Fibroblast of skin of right biceps (primary cell): ENCODE measurements around the gene CDK5RAP2.
"Not testable (repeated sequence)": the region's sequence is repeated elsewhere in the genome, so short reads cannot be mapped to it uniquely, and the experiment has no call there.

Experiments
- DNase-seq: peaks from one replicate; pipeline ENCODE4 v3.0.0-alpha.2; 2013

The CDK5RAP2 gene

DNA sequence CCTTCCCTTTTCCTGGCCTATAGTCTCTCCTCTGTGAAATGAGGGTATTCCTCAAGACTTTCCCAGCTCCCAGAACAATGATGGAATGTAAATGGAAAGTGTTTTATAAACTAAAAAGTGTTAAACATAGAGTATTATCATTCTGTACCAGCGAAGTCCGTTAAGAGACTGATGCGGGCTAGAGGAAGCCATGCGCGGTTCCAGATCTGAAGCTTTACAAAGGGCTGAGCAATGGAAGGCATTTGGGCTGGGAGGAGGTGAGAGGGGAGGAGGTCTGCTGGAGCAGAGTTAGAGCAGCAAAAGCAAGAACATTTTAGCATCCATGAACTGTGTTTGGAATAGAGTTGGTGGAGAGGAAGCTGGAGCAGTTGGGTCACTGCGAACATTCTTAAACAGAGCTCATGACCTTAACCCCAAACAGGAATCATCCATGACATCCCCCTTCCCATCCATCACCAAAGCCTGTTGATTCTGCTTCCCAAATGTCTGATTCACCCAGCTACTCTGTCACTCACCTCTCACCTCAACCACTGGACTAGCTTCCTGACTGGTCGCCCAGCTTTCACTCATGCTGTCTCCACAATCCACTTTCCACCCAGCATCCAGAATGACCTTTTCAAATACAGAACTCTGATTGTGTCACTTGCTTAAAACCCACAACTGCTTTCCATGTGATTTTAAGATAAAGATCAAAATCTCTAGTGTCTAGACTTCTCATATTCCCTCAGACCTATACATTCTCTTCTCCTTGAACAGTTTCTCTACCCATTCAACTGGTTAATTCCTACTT is 37.1 kb downstream of the CDK5RAP2 start:
- peak; percentile 10 for DNase-seq

- DNase-seq = no peak
Observed at GRCh38 chr9:120541921-120542320, 38.0 kb downstream of the CDK5RAP2 start.

DNA sequence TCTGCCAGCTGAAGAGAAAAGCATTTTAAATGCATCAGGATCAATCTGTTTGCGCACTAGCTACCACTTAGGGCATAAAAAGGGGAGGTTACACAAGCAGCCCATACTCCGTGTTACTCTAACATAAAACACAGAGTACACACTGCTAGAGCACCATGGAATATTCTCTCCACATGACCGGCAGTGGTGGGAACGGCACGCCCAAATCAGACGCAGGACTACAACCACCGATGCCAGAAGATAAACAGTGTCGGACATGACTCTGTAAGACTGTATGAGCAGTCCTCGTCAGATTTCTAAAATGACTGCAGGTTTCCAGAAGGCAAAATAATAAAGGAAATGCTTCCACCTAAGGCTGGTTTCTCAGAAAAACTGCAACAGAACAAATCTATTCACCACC is 40.0 kb downstream of the CDK5RAP2 start:
- no peak for DNase-seq

- peak; percentile 10 for DNase-seq
Observed at GRCh38 chr9:120538339-120538738, 41.6 kb downstream of the CDK5RAP2 start.

DNA sequence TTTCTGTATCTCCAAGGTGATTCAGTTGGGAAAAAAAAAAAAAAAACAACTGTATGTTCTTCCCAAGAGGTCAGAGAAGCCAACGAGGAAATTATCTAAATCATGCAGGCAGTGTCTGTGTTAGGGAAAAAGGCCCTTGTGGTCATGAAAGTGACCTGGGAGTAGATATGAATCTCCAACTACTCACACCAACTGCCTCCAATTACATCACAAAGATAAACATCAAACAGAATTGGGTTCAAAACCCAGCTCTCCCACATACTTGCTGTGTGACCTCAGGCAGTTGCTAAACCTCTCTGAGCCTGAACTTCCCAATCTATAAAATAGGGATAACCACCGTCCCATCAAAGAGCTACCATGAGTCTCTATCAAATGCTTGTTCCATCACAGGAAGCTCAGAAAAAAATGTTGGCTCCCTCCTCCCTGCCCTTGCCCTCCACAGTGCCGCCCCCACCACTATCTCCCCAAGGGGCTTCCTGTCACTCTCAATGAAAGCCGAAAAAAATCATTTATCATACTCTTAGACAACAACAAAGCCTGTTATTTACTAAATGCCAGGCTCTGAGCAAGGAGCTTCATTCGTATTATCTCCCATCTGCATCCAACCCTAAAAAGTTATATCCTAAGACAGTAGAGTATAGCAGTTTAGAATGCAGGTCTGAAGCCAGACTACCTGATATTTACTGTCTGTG is 42.9 kb downstream of the CDK5RAP2 start:
- DNase-seq = no peak

DNA sequence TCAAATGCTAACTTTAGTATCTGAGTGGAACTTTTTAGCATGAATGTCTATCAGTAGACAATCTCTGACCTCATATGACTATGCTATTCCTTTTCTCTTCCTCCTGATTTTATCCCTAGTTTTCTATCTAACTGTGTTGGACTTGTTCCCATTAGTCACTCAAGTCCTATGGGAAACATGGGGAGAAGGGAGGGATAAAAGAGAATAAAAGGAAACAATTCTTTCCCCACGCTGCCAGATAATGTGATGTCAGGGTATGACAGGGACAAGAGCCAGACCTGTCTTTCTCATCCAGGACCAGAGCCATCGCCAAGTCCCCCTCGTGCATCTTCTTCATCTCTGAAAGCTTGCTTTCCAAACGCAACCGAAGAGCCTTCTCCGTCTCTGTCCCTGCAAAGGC is 43.9 kb downstream of the CDK5RAP2 start:
- no peak for DNase-seq

GRCh38 chr9:120534266-120534665 is 45.7 kb downstream of the CDK5RAP2 start:
- DNase-seq = no peak

GRCh38 chr9:120532891-120533290 is 47.1 kb downstream of the CDK5RAP2 start:
- DNase-seq = no peak

GRCh38 chr9:120532475-120532874 is 47.5 kb downstream of the CDK5RAP2 start:
- DNase-seq = peak; percentile 11

GRCh38 chr9:120531683-120532300 is 48.2 kb downstream of the CDK5RAP2 start:
- DNase-seq = peak; percentile 29

GRCh38 chr9:120530220-120530832 is 49.6 kb downstream of the CDK5RAP2 start:
- not testable (repeated sequence) for DNase-seq

DNA sequence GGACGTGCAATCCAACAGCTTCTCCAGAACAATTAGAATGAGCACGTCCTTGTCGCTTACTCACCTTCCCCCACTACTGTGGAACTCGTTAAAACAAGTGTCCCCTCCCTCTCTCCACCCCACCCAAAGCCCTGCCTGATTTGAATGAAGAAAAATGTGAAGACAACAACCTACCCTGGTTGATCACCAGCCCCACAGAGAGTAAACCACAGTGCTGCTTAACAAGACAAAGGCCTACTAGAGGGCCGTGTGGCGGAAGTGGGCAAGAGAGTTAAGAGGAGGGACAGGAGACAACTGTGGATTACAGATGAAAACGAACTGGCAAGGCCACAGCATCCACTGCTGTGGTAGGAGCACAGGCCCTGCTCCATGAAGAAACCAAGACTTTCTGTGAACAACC is 51.1 kb downstream of the CDK5RAP2 start:
- DNase-seq = no peak

- no peak for DNase-seq
Observed at GRCh38 chr9:120528327-120528726, 51.6 kb downstream of the CDK5RAP2 start.

- no peak for DNase-seq
Observed at GRCh38 chr9:120526534-120526933, 53.4 kb downstream of the CDK5RAP2 start.

DNA sequence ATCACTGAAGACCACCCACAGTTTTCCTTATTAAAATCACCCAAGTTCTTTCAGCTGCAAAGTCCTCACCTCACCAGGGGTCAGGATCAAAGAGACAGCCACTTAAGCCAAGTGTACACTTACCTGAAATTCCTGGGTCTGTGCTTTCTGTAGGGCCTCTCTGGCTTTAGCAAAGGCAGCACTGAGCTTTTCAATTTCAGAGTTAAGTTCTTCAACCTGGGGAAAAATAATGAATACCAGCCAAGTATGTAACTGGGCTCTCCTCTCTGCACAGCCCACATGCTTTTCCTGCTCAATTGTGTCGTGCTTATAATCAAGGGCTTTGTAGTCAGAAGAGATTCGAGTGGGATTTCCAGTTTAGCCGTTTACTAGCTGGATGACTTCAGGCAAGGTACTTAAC is 55.1 kb downstream of the CDK5RAP2 start:
- no peak for DNase-seq

DNA sequence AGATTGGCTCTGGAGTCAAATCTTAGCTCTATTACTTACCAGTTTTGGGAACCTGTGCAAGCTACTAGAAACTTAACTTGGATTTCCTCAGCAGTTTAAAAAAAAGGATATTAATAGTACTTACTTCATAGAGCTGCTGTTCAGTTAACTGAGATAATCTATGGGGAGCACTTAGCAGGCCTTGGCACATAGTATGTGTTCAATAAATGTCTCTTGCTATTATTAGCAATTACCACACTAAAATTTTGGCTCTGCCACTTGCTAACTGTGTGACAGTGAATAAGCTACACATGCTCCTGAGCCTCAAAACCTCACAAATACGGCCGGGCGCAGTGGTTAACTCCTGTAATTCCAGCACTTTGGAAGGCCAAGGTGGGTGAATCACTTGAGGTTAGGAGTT is 55.9 kb downstream of the CDK5RAP2 start:
- no peak for DNase-seq

DNA sequence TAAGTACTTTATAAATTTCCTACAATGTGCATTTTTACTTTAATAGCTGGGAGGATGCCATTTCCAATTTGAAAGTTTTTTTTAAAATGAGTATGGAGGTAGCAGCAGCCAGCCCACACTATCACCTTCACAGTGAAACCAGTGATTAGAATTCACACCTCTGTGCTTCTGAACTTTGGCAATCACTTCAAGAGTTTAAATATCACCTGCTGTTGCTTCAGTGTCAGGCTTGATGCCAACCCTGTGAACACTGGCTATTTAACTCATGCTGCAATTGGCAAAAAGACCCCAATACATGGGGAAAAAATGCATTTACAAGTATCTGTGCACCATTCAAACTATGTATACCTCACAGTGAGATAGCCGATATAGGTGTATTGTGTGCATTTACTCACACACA is 57.4 kb downstream of the CDK5RAP2 start:
- no peak for DNase-seq

DNA sequence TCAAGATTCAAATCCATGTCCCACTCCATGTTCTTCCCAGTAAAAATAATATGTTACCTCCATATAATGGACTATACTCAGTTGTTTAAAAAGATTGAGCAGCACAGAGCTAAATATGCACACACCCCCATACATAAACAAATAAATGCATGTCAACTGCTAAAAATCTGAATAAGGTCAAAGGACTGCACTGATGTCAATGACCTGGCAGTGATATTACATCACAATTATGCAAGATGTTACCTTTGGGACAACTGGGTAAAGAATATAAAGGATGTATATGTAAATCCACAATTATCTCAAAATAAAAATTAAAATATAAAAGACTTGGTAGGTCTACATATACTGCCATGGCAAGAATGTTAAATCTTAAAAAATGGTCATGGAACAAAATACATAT is 57.9 kb downstream of the CDK5RAP2 start:
- no peak for DNase-seq

- no peak for DNase-seq
Observed at GRCh38 chr9:120521101-120521500, 58.9 kb downstream of the CDK5RAP2 start.

DNA sequence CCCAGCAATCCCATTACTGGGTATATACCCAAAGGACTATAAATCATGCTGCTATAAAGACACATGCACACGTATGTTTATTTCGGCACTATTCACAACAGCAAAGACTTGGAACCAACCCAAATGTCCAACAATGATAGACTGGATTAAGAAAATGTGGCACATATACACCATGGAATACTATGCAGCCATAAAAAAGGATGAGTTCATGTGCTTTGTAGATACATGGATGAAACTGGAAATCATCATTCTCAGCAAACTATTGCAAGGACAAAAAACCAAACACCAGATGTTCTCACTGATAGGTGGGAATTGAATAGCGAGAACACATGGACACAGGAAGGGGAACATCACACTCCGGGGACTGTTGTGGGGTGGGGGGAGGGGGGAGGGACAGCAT is 64.0 kb downstream of the CDK5RAP2 start:
- not testable (repeated sequence) for DNase-seq

GRCh38 chr9:120515481-120515880 is 64.5 kb downstream of the CDK5RAP2 start:
- DNase-seq = not testable (repeated sequence)

GRCh38 chr9:120514405-120514804 is 65.6 kb downstream of the CDK5RAP2 start:
- no peak for DNase-seq

- DNase-seq = no peak
Observed at GRCh38 chr9:120513825-120514396, 66.1 kb downstream of the CDK5RAP2 start.
